ENCODE data around the gene MACROH2A1.

MACROH2A1 gene

DNA sequence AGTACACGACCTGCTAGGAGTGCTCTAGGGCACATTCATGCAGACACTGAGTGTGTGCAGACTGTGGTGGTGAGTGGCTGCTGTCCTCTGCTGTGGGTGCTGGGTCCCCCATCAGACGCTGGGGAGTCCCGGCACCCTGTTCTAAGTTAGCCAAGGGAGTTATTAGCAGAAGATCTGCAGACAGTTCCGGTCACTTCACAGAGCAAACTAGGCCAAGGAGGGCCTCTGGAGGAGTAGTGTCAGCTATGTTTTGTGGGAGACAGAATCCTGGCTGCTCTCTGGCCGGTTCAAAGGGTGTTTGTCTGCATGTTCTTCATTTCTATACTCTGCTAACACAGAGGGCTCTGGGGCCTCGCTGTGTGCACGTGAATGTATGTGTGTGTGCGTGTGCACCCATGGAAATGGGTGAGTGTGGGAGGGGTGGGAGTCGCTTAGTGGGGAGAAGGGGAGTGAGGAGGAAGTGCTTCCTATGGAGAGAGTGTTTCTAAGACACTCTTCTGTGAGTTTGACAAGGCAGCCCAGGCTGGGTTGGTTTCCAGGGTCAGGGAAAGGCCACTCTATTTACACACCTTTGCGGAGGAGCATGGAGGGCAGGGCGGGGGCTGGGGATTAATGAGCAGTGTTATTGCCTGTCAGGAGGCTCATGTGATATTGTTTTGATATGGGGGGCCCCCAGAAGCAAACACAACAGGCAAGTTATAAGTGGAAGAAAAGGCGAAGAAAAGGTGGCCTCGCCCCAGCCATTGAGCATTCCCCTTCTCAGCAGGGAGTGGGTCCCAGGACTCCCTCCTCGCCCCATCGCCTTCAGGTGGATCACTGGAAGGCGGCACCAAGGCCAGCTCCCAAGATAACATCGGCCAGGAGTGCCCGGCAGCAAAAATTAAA is 68.9 kb downstream of the MACROH2A1 start:
- Mint-ChIP-seq H3K9me3 (no peaks in the 10 kb centered on the region), H3K36me3 (ENCODE audit: insufficient read depth) (no peaks in the 10 kb centered on the region), H3K4me1 (ENCODE audit: low read depth in 2 of 2) (peaks cover 0 to 3% of the 10 kb centered on the region in 2 donors), H3K4me3 (no peak overlapping the region), H3K27ac (no peak overlapping the region), H3K27me3 (no peaks in the 10 kb centered on the region)
- ATAC-seq (replicated peaks) (no peak), DNase-seq (no peak)

- no peak overlapping the region for H3K4me3 Mint-ChIP-seq
- no peaks in the 10 kb centered on the region for H3K9me3 Mint-ChIP-seq
- no peak for ATAC-seq (replicated peaks)
- peaks cover 0 to 3% of the 10 kb centered on the region in 2 donors for H3K4me1 Mint-ChIP-seq (ENCODE audit: low read depth in 2 of 2)
- H3K36me3 Mint-ChIP-seq (ENCODE audit: insufficient read depth), result no peaks in the 10 kb centered on the region
- H3K27ac Mint-ChIP-seq, result peak overlapping the region in 1 of 2 donors; percentile 63
- no peak for DNase-seq
- H3K27me3 Mint-ChIP-seq, result no peaks in the 10 kb centered on the region
These were observed 69.7 kb downstream of the MACROH2A1 start for GRCh38 chr5:135329066-135329912.

DNA sequence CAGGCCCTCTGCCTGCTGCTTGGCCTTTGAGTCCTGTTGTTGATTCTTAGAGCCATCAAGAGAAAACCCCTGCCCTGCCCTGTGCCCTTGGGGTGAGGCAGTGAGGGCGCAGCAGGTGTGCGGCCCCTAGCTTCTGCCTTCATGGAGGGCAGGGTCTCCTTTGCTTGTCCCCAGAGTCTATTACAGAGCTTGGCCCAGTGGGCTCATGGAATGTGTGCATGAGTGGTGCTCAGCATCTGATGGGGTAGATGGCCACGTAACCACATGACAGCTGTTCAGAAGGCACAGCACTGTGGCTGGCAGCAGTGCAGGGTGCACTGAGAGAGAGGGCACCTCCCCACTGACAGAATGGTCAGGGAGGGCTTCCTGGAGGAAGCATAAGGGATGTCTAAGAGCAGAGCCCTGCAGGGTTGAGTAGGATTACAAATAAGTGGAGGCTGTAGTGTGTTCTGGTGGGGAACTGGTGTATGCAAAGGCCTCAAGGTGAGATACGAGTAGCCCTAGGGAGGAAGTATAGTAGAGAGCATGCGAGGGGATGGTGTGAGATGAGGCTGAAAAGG is 70.8 kb downstream of the MACROH2A1 start:
- Mint-ChIP-seq H3K27ac (peak overlapping the region in 1 of 2 donors; percentile 63), H3K9me3 (no peaks in the 10 kb centered on the region), H3K4me3 (no peak overlapping the region), H3K4me1 (ENCODE audit: low read depth in 2 of 2) (peaks cover 0 to 3% of the 10 kb centered on the region in 2 donors), H3K36me3 (ENCODE audit: insufficient read depth) (no peaks in the 10 kb centered on the region), H3K27me3 (no peaks in the 10 kb centered on the region)
- DNase-seq (no peak), ATAC-seq (replicated peaks) (no peak)

DNA sequence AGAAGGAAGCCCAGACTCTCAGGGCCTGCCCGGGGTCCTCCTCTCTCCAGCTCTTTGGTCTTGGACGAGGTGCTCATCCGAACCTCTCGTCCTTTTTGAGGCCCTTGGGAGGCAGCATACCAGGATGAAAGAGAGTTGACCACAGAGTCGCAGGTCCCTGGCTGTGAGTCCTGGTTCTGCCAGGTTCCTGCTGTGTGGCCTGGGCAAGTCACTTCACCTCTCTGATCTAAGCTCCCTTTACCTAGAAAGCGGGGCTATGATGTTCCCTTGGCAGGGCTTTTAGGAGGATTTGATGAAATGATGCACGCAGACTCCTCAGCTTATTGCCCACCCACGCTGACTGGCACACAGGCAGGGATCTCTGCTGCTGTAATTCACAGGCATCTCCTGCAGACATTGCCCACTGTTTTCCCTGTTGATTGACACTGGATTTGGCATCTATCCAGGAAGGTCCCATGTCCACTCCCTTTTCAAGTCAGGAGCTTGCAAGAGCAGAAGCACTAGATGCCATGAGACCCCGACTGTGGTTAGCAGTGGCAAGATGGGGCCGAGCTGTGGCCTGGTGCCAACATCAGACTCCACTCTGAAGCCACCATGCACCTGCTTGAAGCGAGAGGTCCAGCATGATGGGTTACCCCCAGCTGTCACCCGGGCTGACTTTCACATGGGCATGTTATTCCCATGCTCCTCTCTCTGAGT is 71.5 kb downstream of the MACROH2A1 start:
- Mint-ChIP-seq H3K9me3 (no peaks in the 10 kb centered on the region), H3K27me3 (no peaks in the 10 kb centered on the region), H3K4me3 (no peak overlapping the region), H3K4me1 (ENCODE audit: low read depth in 2 of 2) (peaks cover 0 to 3% of the 10 kb centered on the region in 2 donors), H3K36me3 (ENCODE audit: insufficient read depth) (no peaks in the 10 kb centered on the region), H3K27ac (no peak overlapping the region)
- ATAC-seq (replicated peaks), result no peak
- DNase-seq, result no peak

DNA sequence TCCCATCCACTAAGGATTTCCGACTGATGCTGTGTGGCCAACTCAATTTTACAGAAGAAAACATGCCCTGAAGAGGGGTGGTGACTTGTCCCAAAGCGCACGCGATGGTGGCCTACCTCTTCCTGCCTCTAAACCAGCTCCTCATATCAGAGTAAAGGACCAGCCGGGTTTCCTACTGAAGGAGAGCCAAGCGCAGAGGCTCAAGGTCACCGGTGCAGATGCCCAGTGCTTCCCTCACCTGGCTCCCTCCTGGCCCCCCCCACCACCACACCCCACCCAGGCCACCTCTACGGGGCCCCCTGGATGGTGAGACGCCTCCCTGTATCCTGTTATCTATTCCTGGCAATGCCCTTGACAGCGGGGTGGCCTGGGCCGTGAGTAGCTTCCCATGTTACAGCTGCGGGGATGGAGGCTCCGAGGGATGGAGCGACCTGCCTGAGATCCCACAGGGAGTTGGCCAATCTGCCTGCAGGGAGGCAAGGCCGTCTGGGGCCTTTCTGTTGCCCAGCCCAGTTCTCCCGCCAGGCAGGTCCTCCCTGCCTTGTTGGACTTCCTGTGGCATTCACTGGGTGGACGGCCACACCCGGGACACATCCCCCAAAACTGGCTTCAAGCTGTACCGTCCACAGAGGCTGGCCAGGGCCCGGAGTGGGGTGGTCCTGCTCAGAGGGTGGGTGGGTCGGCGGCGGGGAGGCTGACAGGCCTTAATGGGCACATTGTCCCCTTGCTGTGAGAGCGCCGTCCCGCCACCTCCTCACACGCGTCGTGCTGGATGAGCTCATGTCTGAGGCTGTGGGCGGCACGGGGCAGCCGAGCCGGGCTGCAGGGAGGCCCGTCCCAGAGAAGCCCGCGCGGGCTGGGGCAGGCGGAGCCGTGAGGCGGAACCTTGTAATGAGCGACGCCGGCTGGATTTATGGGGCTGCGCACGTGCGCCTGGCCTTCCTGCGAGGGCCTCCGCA is 72.5 kb downstream of the MACROH2A1 start:
- H3K4me3 Mint-ChIP-seq, result no peak overlapping the region
- DNase-seq, result no peak
- peaks cover 0 to 3% of the 10 kb centered on the region in 2 donors for H3K4me1 Mint-ChIP-seq (ENCODE audit: low read depth in 2 of 2)
- H3K27me3 Mint-ChIP-seq, result no peaks in the 10 kb centered on the region
- no peak overlapping the region for H3K27ac Mint-ChIP-seq
- no peak for ATAC-seq (replicated peaks)
- H3K9me3 Mint-ChIP-seq, result no peaks in the 10 kb centered on the region
- H3K36me3 Mint-ChIP-seq (ENCODE audit: insufficient read depth), result no peaks in the 10 kb centered on the region

DNA sequence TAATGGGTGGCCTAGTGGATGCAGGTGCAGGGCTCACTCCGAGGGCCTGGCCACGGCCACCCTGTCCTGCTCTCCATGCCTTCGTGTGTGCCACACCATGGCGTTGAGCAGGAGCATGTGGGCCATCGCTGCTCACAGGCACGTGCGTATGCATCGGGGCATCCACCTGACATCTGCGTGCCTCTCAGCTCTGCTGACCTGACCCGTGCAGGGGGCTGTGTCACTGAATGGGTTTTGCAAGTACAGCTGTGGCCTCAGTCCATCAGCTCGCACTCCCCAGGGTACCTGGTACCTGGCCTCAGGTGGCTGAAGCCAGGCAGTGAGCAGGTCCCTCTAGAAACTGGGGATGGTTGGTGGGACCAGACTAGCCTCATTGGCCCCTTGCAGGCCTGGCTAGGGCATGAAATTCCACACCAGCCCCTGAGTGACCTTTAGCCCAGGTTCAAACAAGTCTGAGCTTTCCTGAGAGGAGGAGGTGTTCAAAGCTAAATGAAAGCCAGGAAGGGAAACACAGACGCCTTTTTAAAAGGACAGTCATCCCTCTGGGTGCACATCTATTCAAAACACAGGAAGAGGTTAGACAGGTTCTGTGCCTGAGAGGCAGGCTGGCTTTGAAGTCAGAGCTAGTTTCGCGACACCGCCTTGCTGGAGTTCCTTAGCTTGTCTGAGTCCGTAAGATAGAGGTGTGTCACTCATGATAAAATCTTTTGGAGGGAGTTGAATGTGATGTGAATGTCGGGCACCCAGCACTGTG is 74.0 kb downstream of the MACROH2A1 start:
- Mint-ChIP-seq H3K4me1 (ENCODE audit: low read depth in 2 of 2) (peaks cover 0 to 3% of the 10 kb centered on the region in 2 donors), H3K36me3 (ENCODE audit: insufficient read depth) (no peaks in the 10 kb centered on the region), H3K4me3 (no peak overlapping the region), H3K9me3 (no peaks in the 10 kb centered on the region), H3K27me3 (no peaks in the 10 kb centered on the region), H3K27ac (no peak overlapping the region)
- ATAC-seq (replicated peaks) (no peak), DNase-seq (no peak)

DNA sequence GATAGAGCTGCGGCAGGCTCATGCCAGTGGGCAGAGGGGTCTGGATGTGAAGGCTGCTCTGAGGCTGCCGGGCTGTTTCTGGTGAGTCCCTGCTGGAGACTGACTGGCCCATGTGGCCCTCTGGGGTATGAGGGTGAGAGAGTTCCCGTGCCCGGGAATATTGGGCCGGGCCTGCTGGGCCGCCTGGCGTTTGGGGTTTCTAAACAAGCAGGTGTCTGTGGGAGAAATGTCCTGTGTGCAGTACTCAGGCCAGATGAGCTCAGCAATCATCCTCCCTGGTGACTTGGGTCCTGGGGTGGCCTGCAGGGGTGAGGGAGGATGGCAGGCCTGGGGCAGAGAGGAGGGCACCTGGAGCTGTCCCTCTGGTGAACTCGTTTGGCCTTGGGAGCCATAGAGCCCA is 74.9 kb downstream of the MACROH2A1 start:
- DNase-seq, result no peak
- Mint-ChIP-seq H3K27ac (no peak overlapping the region), H3K4me3 (no peak overlapping the region), H3K4me1 (ENCODE audit: low read depth in 2 of 2) (peaks cover 0 to 3% of the 10 kb centered on the region in 2 donors), H3K9me3 (no peaks in the 10 kb centered on the region), H3K27me3 (no peaks in the 10 kb centered on the region), H3K36me3 (ENCODE audit: insufficient read depth) (no peaks in the 10 kb centered on the region)
- no peak for ATAC-seq (replicated peaks)

- Mint-ChIP-seq H3K27ac (no peak overlapping the region), H3K36me3 (ENCODE audit: insufficient read depth) (no peaks in the 10 kb centered on the region), H3K4me3 (no peak overlapping the region), H3K27me3 (no peaks in the 10 kb centered on the region), H3K9me3 (no peaks in the 10 kb centered on the region), H3K4me1 (ENCODE audit: low read depth in 2 of 2) (peaks cover 0 to 3% of the 10 kb centered on the region in 2 donors)
- DNase-seq (no peak), ATAC-seq (replicated peaks) (no peak)
These were observed 75.3 kb downstream of the MACROH2A1 start for GRCh38 chr5:135323701-135324132.

DNA sequence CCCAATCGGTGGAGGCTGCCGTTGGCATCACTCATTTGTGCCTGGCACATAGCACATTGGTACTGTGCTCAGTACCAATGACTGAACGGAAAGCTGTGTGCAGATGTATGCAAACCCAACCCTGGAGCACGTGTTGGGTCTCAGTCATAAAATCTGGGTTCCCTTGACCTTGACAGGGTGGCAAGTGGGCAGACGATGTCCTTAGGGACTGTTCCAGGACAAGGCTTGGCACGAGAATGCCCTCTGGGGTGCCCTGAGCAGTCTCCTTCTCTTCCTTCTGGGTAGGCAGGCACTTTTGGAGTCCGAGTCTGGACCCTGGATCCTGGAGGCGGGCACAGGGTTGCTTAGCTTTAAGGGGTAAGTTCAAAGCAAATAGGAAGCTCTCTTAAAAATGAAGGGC is 75.8 kb downstream of the MACROH2A1 start:
- H3K36me3 Mint-ChIP-seq (ENCODE audit: insufficient read depth), result no peaks in the 10 kb centered on the region
- peaks cover 0 to 1% of the 10 kb centered on the region in 2 donors for H3K4me1 Mint-ChIP-seq (ENCODE audit: low read depth in 2 of 2)
- DNase-seq, result no peak
- no peaks in the 10 kb centered on the region for H3K27me3 Mint-ChIP-seq
- no peak overlapping the region for H3K4me3 Mint-ChIP-seq
- no peak overlapping the region for H3K27ac Mint-ChIP-seq
- ATAC-seq (replicated peaks), result no peak
- no peaks in the 10 kb centered on the region for H3K9me3 Mint-ChIP-seq

- H3K4me1 Mint-ChIP-seq (ENCODE audit: low read depth in 2 of 2), result no peaks in the 10 kb centered on the region
- ATAC-seq (replicated peaks) (no peak), DNase-seq (no peak)
- no peaks in the 10 kb centered on the region for H3K9me3 Mint-ChIP-seq
- no peak overlapping the region for H3K4me3 Mint-ChIP-seq
- no peaks in the 10 kb centered on the region for H3K27me3 Mint-ChIP-seq
- no peak overlapping the region for H3K27ac Mint-ChIP-seq
- no peaks in the 10 kb centered on the region for H3K36me3 Mint-ChIP-seq (ENCODE audit: insufficient read depth)
These were observed 76.3 kb downstream of the MACROH2A1 start for GRCh38 chr5:135322744-135323143.

- H3K27me3 Mint-ChIP-seq, result no peaks in the 10 kb centered on the region
- no peaks in the 10 kb centered on the region for H3K9me3 Mint-ChIP-seq
- H3K36me3 Mint-ChIP-seq (ENCODE audit: insufficient read depth), result no peaks in the 10 kb centered on the region
- DNase-seq, result no peak
- H3K4me1 Mint-ChIP-seq (ENCODE audit: low read depth in 2 of 2), result no peaks in the 10 kb centered on the region
- ATAC-seq (replicated peaks), result no peak
- H3K4me3 Mint-ChIP-seq, result no peak overlapping the region
- no peak overlapping the region for H3K27ac Mint-ChIP-seq
These were observed 76.8 kb downstream of the MACROH2A1 start for GRCh38 chr5:135322271-135322670.

Data from effector memory CD8-positive, alpha-beta T cell (primary cell).